HepG2 (cell line): ENCODE measurements around the gene TMEM185A. TPM values are rescaled to one million over a fixed set of nuclear protein-coding genes. Genes with fewer than 3 reads are reported as not detected.

ENCODE experiments used
- ATAC-seq: fragments of 200-7000 bp; cut with Tn5 transposase; 3 replicates; pipeline ENCODE4 v1.9.1; 2020; ENCODE audit warnings: mild to moderate bottlenecking, moderate library complexity
- Bru-seq: library from RNA; stranded (reverse); fragments of 400-500 nt; gene quantifications from one replicate; lab custom pipeline; 2021; lab: Mats Ljungman, UMichigan
- BruChase-seq, 2 experiments: library from RNA; stranded (reverse); fragments of 400-500 nt; gene quantifications; one replicate each; lab custom pipeline; 2021; lab: Mats Ljungman, UMichigan
- BruUV-seq: library from RNA; stranded (reverse); fragments of 400-500 nt; replicated peaks from 2 replicates; lab custom pipeline; 2021; lab: Mats Ljungman, UMichigan
- CTCF ChIA-PET: fragments of 300-600 bp; formaldehyde crosslinking; extraction: SDS; loops from one replicate; lab custom pipeline; 2021; ENCODE audit warnings: low total read pairs, inconsistent platforms, low intra/inter-chr PET ratio; lab: Yijun Ruan, JAX
- POLR2A ChIA-PET: fragments of 350-600 bp; sonication (Branson Sonifier 250); formaldehyde crosslinking; loops from one replicate; lab custom pipeline; 2020; ENCODE audit warnings: antibody characterized with exemption, inconsistent platforms; lab: Yijun Ruan, JAX
- DNase-seq: peaks from one replicate; pipeline ENCODE4 v3.0.0-alpha.2; 2015; ENCODE audit warnings: low spot score
- FAIRE-seq: peaks from 3 replicates; lab custom pipeline; 2011; peaks lifted over from hg19 to GRCh38; lab: Jason Lieb, UNC
- H2AFZ ChIP-seq: one replicate; pipeline ENCODE4 v1.6.1; 2011; ENCODE audit warnings: low read length, inconsistent platforms
- H3K27ac ChIP-seq: fragments of 300-600 bp; 3 replicates; pipeline ENCODE4 v1.8.0; 2011; ENCODE audit warnings: mixed run types, mild to moderate bottlenecking, mixed read lengths, low read length, inconsistent platforms; ENCODE audit not compliant: insufficient read depth; ENCODE audit errors: extremely low read length
- H3K27me3 ChIP-seq, 2 experiments: fragments of 200-600 bp in 1 of 2; 2 replicates in 1 of 2; 3 replicates in 1 of 2; pipeline versions ENCODE4 v1.6.0 to v1.8.0; 2011; ENCODE audit warnings: low read length in 2 of 2, mild to moderate bottlenecking in 2 of 2, moderate library complexity in 2 of 2, inconsistent platforms in 1 of 2; ENCODE audit not compliant: insufficient read depth in 2 of 2, control insufficient read depth in 1 of 2
- H3K36me3 ChIP-seq, 2 experiments: fragments of 200-600 bp in 1 of 2; replicated peaks in 1 of 2; 2 replicates in 1 of 2; 3 replicates in 1 of 2; pipeline versions ENCODE4 v1.5.1 to v1.8.0; 2011; ENCODE audit warnings: low read length in 2 of 2, inconsistent platforms in 1 of 2; ENCODE audit not compliant: insufficient read depth in 2 of 2, control insufficient read depth in 1 of 2
- H3K4me1 ChIP-seq: 2 replicates; pipeline ENCODE4 v1.5.1; 2012; ENCODE audit warnings: low read length, inconsistent platforms; ENCODE audit not compliant: insufficient read depth
- H3K4me2 ChIP-seq: 2 replicates; pipeline ENCODE4 v1.6.0; 2011; ENCODE audit warnings: low read depth, low read length, inconsistent platforms
- H3K4me3 ChIP-seq, 3 experiments: fragments of 200-600 bp in 1 of 3; sonication (generic), shearing (Covaris generic) in 1 of 3; replicated peaks in 1 of 3; 2 replicates each; pipeline ENCODE4 v1.5.1; 2011 to 2016; ENCODE audit warnings: low read length in 3 of 3, inconsistent platforms in 2 of 3, low read depth in 2 of 3, mild to moderate bottlenecking in 2 of 3, control low read depth in 1 of 3, mixed read lengths in 1 of 3; ENCODE audit not compliant: insufficient read depth in 1 of 3
- H3K79me2 ChIP-seq: one replicate; pipeline ENCODE4 v1.6.1; 2011; ENCODE audit warnings: low read length, inconsistent platforms; ENCODE audit not compliant: insufficient read depth
- H3K9ac ChIP-seq: 2 replicates; pipeline ENCODE4 v1.6.0; 2011; ENCODE audit warnings: mild to moderate bottlenecking, low read depth, low read length, inconsistent platforms; ENCODE audit not compliant: insufficient read depth
- H3K9me3 ChIP-seq: 2 replicates; pipeline ENCODE4 v1.5.1; 2012; ENCODE audit warnings: mild to moderate bottlenecking, low read length
- H4K20me1 ChIP-seq: 2 replicates; pipeline ENCODE4 v1.6.0; 2011; ENCODE audit warnings: inconsistent platforms, mild to moderate bottlenecking, low read length, moderate library complexity; ENCODE audit not compliant: insufficient read depth
- HOXA3 ChIP-seq: sonication (generic); formaldehyde crosslinking; IDR thresholded peaks from 2 replicates; pipeline ENCODE4 v1.5.0; 2020; ENCODE audit warnings: missing genetic modification reagents
- JUN ChIP-seq: sonication (generic); formaldehyde crosslinking; IDR thresholded peaks from 2 replicates; pipeline ENCODE4 v1.4.0; 2020; ENCODE audit warnings: mild to moderate bottlenecking, missing genetic modification reagents
- KDM6A ChIP-seq: IDR thresholded peaks from 2 replicates; pipeline ENCODE4 v1.6.1; 2016; ENCODE audit warnings: low read depth
- KLF13 ChIP-seq: sonication (generic); formaldehyde crosslinking; IDR thresholded peaks from 2 replicates; pipeline ENCODE4 v1.4.0; 2020; ENCODE audit warnings: mild to moderate bottlenecking, missing genetic modification reagents
- MBD4 ChIP-seq: IDR thresholded peaks from 2 replicates; pipeline ENCODE4 v1.6.1; 2012; ENCODE audit warnings: low read length, inconsistent platforms, borderline replicate concordance
- MTF2 ChIP-seq: sonication (generic); formaldehyde crosslinking; IDR thresholded peaks from 2 replicates; pipeline ENCODE4 v1.5.0; 2020; ENCODE audit warnings: missing genetic modification reagents, borderline replicate concordance
- NFKB2 ChIP-seq: sonication (generic); formaldehyde crosslinking; IDR thresholded peaks from 2 replicates; pipeline ENCODE4 v1.4.0; 2020; ENCODE audit warnings: missing genetic modification reagents, borderline replicate concordance
- NR2F2 ChIP-seq: IDR thresholded peaks from 2 replicates; pipeline ENCODE4 v1.6.1; 2012; ENCODE audit warnings: low read depth, inconsistent platforms, borderline replicate concordance
- POGZ ChIP-seq: sonication (generic); formaldehyde crosslinking; IDR thresholded peaks from 2 replicates; pipeline ENCODE4 v1.4.0; 2020; ENCODE audit warnings: mild to moderate bottlenecking, missing genetic modification reagents
- SP140L ChIP-seq: sonication (generic); formaldehyde crosslinking; IDR thresholded peaks from 2 replicates; pipeline ENCODE4 v1.4.0; 2020; ENCODE audit warnings: missing genetic modification reagents, borderline replicate concordance
- SSRP1 ChIP-seq: IDR thresholded peaks from 2 replicates; pipeline ENCODE4 v1.6.1; 2016; ENCODE audit warnings: control low read depth
- TAF15 ChIP-seq: fragments of 200-400 bp; formaldehyde crosslinking; IDR thresholded peaks from one replicate; pipeline ENCODE4 v1.6.1; 2018; ENCODE audit warnings: mild to moderate bottlenecking, low read depth, low read length; ENCODE audit not compliant: poor library complexity, severe bottlenecking
- ZFX ChIP-seq: sonication (generic); formaldehyde crosslinking; IDR thresholded peaks from 2 replicates; pipeline ENCODE4 v1.4.0; 2020; ENCODE audit warnings: mild to moderate bottlenecking, low read depth, missing genetic modification reagents, moderate library complexity
- ZNF230 ChIP-seq: sonication (generic); formaldehyde crosslinking; IDR thresholded peaks from 2 replicates; pipeline ENCODE4 v1.4.0; 2020; ENCODE audit warnings: mild to moderate bottlenecking, missing genetic modification reagents
- ZNF33A ChIP-seq: sonication (generic); formaldehyde crosslinking; IDR thresholded peaks from 2 replicates; pipeline ENCODE4 v1.5.1; 2020; ENCODE audit warnings: missing genetic modification reagents, mild to moderate bottlenecking, moderate library complexity, borderline replicate concordance
- ZNF441 ChIP-seq: sonication (generic); formaldehyde crosslinking; IDR thresholded peaks from 2 replicates; pipeline ENCODE4 v1.7.0; 2021; ENCODE audit warnings: missing genetic modification reagents, borderline replicate concordance
- WGBS: methylation state at CpG from one replicate; pipeline ENCODE4 v1.1.6; 2017; ENCODE audit warnings: low lambda C conversion rate; 5-methylcytosine and 5-hydroxymethylcytosine counted together
- in situ Hi-C: cut with HindIII; loops from 2 replicates; pipeline ENCODE4 v1.10.0; 2017; ENCODE audit warnings: low pct_unique_long_range_greater_than_20kb; ENCODE audit not compliant: extremely low pct_ligation_motif_present
- intact Hi-C: fragments of 100-400 bp; cut with micrococcal nuclease; formaldehyde crosslinking; loops from one replicate; pipeline ENCODE4 v1.10.0; 2022; ENCODE audit not compliant: unreplicated experiment
- long read RNA-seq, 2 experiments: library from RNA in 1 of 2; library from polyadenylated mRNA in 1 of 2; stranded (forward) in 1 of 2; unstranded in 1 of 2; transcript quantifications; one replicate each; pipeline ENCODE4 v2.0.0, GENCODE V29; 2019 to 2022
- polyA minus RNA-seq, 3 experiments: library from RNA; depleted of rRNA, polyadenylated mRNA; stranded (reverse); fragments of >200 nt; gene quantifications; 2 replicates each; pipeline ENCODE4 v1.2.3, GENCODE V29; 2011; ENCODE audit warnings: low replicate concordance in 1 of 3
- polyA plus RNA-seq, 8 experiments: library from polyadenylated mRNA; depleted of rRNA in 3 of 8; stranded (reverse) in 7 of 8; unstranded in 1 of 8; fragments of >200 nt; fragmentation: Illumina TruSeq in 4 of 8; extraction: Trizol in 4 of 8; gene quantifications; 2 replicates each; pipeline versions ENCODE4 v1.2.1 to v1.2.3, GENCODE V29; 2011 to 2016; ENCODE audit warnings: low read depth in 4 of 8, missing spikeins in 1 of 8, mixed read lengths in 1 of 8; ENCODE audit not compliant: insufficient read depth in 1 of 8
- total RNA-seq, 5 experiments: library from RNA; depleted of rRNA; stranded (reverse); fragments of >200 nt; fragmentation: Illumina TruSeq; extraction: Trizol; gene quantifications; 2 replicates each; pipeline ENCODE4 v1.2.3, GENCODE V29; 2016; ENCODE audit warnings: low read depth in 1 of 5
- TF ChIP-seq, protein P1 (sequence below): sonication (generic); formaldehyde crosslinking; IDR thresholded peaks from 2 replicates; pipeline ENCODE4 v1.5.0; 2020; ENCODE audit warnings: mild to moderate bottlenecking, missing genetic modification reagents

The TMEM185A gene
- total RNA-seq (2016; rRNA removed; fragmentation: Illumina TruSeq; extraction: Trizol) = 4.4 and 5.9 TPM in 2 replicates
- total RNA-seq (2016; cell fraction: cytosol; rRNA removed; fragmentation: Illumina TruSeq; extraction: Trizol; ENCODE audit: low read depth) = 2.7 and 4.3 TPM in 2 replicates
- total RNA-seq (2016; cell fraction: insoluble cytoplasmic fraction; rRNA removed; fragmentation: Illumina TruSeq; extraction: Trizol) = 3.0 and 5.8 TPM in 2 replicates
- total RNA-seq (2016; cell fraction: membrane; rRNA removed; fragmentation: Illumina TruSeq; extraction: Trizol) = 5.9 and 6.7 TPM in 2 replicates
- 7.8 and 8.7 TPM in 2 replicates for total RNA-seq (2016; cell fraction: nucleus; rRNA removed; fragmentation: Illumina TruSeq; extraction: Trizol)
- 9.9 and 10.5 TPM in 2 replicates for polyA plus RNA-seq (2011; rRNA removed)
- polyA plus RNA-seq (2011; cell fraction: cytosol; rRNA removed) = 9.2 and 13.1 TPM in 2 replicates
- polyA plus RNA-seq (2011; cell fraction: nucleus; rRNA removed) = 6.4 and 10.6 TPM in 2 replicates
- 10.3 and 15.1 TPM in 2 replicates for polyA plus RNA-seq (2012)
- polyA plus RNA-seq (2016; cell fraction: cytosol; fragmentation: Illumina TruSeq; extraction: Trizol; ENCODE audit: low read depth) = 7.6 and 8.4 TPM in 2 replicates
- 4.0 and 4.8 TPM in 2 replicates for polyA plus RNA-seq (2016; cell fraction: insoluble cytoplasmic fraction; fragmentation: Illumina TruSeq; extraction: Trizol; ENCODE audit: low read depth)
- 7.8 and 9.6 TPM in 2 replicates for polyA plus RNA-seq (2016; cell fraction: membrane; fragmentation: Illumina TruSeq; extraction: Trizol; ENCODE audit: low read depth)
- polyA plus RNA-seq (2016; cell fraction: nucleus; fragmentation: Illumina TruSeq; extraction: Trizol; ENCODE audit: insufficient read depth, low read depth) = 13.9 and 19.2 TPM in 2 replicates
- 83.3 and 127 TPM in 2 replicates for polyA minus RNA-seq (2011; rRNA and poly(A)+ RNA removed; ENCODE audit: low replicate concordance)
- 7.3 and 9.7 TPM in 2 replicates for polyA minus RNA-seq (2011; cell fraction: cytosol; rRNA and poly(A)+ RNA removed)
- 9.3 and 15.0 TPM in 2 replicates for polyA minus RNA-seq (2011; cell fraction: nucleus; rRNA and poly(A)+ RNA removed)
- percentile 55 among the genes with signal in this experiment for Bru-seq, nascent RNA
- BruChase-seq, experiment 1, labeled RNA remaining after a 6-hour chase = percentile 57 among the genes with signal in this experiment
- BruChase-seq, experiment 2, labeled RNA remaining after a 2-hour chase = percentile 50 among the genes with signal in this experiment
- long read RNA-seq, experiment 1 = 0 reads
- long read RNA-seq, experiment 2, transcript TMEM185A-207 (7 exons, 2,840 nt) = major isoform, 7 of 29 reads
- long read RNA-seq, experiment 2, partial matches to known transcripts = 3 of 29 reads
- long read RNA-seq, experiment 2, other reads (novel, unspliced or antisense) = 10 of 29 reads

DNA sequence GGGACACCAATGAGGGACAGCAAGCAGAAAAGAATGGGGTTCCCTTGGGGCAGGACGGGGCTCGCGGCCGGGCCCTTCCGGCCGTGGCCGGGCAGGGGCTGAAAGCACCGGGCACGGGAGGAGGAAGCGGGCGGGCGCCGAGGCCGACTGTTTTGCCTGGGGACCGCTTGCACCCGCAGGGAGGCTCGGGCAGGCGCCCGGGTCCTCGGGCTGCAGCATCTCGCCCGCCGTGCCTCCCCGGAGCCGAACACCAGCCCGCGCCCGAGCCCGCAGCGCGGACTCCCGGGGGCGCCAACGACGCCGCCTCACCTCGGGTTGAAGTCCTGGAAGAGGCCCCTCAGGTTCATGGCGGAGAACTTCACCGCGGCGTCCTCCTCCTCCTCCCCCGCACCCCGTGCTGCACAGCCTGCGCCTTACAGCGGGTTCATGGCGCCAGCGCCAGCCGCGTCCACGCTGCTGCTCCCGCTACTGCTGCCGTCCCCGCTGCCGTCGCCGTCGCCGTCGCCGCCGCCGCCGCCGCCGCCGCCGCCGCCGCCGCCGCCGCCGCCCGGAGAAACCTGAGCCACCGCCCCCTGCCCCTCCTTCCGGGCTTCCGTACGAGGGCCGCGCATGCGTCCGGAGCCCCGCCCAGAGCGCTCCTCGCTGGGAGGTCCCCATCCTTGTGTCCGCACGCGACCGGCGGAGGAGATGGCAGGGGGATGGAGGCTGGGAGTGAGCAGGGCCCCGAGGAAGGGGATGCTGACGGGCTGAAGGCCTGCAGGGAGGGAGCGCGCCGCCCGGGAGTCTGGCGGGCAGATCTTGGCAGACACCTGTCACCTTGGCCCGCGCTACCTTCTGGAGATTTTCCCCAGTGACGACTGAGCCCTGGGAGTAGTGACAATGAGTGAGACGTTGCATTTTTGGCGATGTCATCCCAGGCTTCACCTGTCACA is at the start of gene TMEM185A:
Gene TMEM185A (minus strand): TSS at position 559 of the 932 bp plus-strand sequence. CDS start 212 bp downstream, at position 347.
- Histone ChIP-seq H3K4me2 (peak within 1 kb of the TSS; percentile 81), H3K4me3 (peak within 1 kb of the TSS; percentile 65 to 76 (median 66)), H4K20me1 (no peaks in the 10 kb centered on the region), H3K27me3 (peaks cover 0 to 2% of the 10 kb centered on the region in 2 experiments; a peak in 2 of 5 replicates), H3K36me3 (no peaks in the 10 kb centered on the region), H3K27ac (no peak within 1 kb of the TSS), H3K4me1 (peaks cover 34% of the 10 kb centered on the region), H3K9ac (peak within 1 kb of the TSS; percentile 68), H3K9me3 (no peaks in the 10 kb centered on the region), H2AFZ (peak within 1 kb of the TSS; percentile 27), H3K79me2 (no peaks in the 10 kb centered on the region)
- in situ Hi-C loops = no loop called here
- intact Hi-C loops = no loop called here
- ATAC-seq (peak; percentile 70), FAIRE-seq (no peak), DNase-seq (peak; percentile 30)
- ChIA-PET POLR2A (no interaction called here), CTCF (no interaction called here)
- WGBS = 0% methylated on average over 2 of the region's 102 CpGs
- BruUV-seq = no TSS peak
- 0 out of 2 replicates have a peak, but pooled peaks have one; percentile 11 for TF ChIP-seq HOXA3
- TF ChIP-seq ZNF33A = no peak
- TF ChIP-seq NR2F2 = no peak
- no peak for TF ChIP-seq KDM6A (CRISPR knock-in tag)
- TF ChIP-seq MTF2 (CRISPR knock-in tag) = no peak
- no peak for TF ChIP-seq POGZ
- peak; percentile 39; the same call in 1 of the 2 replicates for TF ChIP-seq ZFX (CRISPR knock-in tag)
- TF ChIP-seq MBD4 = no peak
- TF ChIP-seq, protein P1, sequence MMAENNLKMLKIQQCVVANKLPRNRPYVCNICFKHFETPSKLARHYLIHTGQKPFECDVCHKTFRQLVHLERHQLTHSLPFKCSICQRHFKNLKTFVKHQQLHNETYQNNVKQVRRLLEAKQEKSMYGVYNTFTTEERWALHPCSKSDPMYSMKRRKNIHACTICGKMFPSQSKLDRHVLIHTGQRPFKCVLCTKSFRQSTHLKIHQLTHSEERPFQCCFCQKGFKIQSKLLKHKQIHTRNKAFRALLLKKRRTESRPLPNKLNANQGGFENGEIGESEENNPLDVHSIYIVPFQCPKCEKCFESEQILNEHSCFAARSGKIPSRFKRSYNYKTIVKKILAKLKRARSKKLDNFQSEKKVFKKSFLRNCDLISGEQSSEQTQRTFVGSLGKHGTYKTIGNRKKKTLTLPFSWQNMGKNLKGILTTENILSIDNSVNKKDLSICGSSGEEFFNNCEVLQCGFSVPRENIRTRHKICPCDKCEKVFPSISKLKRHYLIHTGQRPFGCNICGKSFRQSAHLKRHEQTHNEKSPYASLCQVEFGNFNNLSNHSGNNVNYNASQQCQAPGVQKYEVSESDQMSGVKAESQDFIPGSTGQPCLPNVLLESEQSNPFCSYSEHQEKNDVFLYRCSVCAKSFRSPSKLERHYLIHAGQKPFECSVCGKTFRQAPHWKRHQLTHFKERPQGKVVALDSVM (CRISPR knock-in tag) = no peak
- no peak for TF ChIP-seq JUN (CRISPR knock-in tag)
- TF ChIP-seq ZNF230 (CRISPR knock-in tag) = no peak
- no peak for TF ChIP-seq TAF15
- TF ChIP-seq KLF13 (CRISPR knock-in tag) = no peak
- TF ChIP-seq SSRP1 (CRISPR knock-in tag) = no peak
- 0 out of 2 replicates have a peak, but pooled peaks have one; percentile 49 for TF ChIP-seq ZNF441 (CRISPR knock-in tag)
- no peak for TF ChIP-seq SP140L (CRISPR knock-in tag)
- no peak for TF ChIP-seq NFKB2 (CRISPR knock-in tag)
